Neural cell (in vitro differentiated cells): ENCODE measurements around the gene IFNA14. TPM values are rescaled to one million over a fixed set of nuclear protein-coding genes. Genes with fewer than 3 reads are reported as not detected.

Experiments used
- H2AFZ ChIP-seq: fragments of 200-600, 300-800 bp; sonication (generic), shearing (Covaris generic); 2 replicates; pipeline ENCODE4 v1.6.0; 2014; ENCODE audit warnings: low read depth, mild to moderate bottlenecking, antibody characterized with exemption, low read length, moderate library complexity
- H3F3A ChIP-seq: fragments of 200-600 bp; shearing (Covaris generic); 2 replicates; pipeline ENCODE4 v1.6.1; 2016; ENCODE audit warnings: mild to moderate bottlenecking, moderate library complexity, mixed read lengths, antibody characterized with exemption, low read length; ENCODE audit not compliant: insufficient read depth, poor library complexity, severe bottlenecking
- H3K27ac ChIP-seq: fragments of 200-600, 300-800 bp; sonication (generic), shearing (Covaris generic); 2 replicates; pipeline ENCODE4 v1.5.1; 2014; ENCODE audit warnings: mild to moderate bottlenecking, low read length, moderate library complexity
- H3K27me3 ChIP-seq: fragments of 300-800, 200-600 bp; sonication (generic), shearing (Covaris generic); 2 replicates; pipeline ENCODE4 v1.6.0; 2014; ENCODE audit warnings: mild to moderate bottlenecking, low read depth, low read length, moderate library complexity; ENCODE audit not compliant: insufficient read depth
- H3K36me3 ChIP-seq: fragments of 300-800, 200-600 bp; sonication (generic), shearing (Covaris generic); 2 replicates; pipeline ENCODE4 v1.5.1; 2014; ENCODE audit warnings: mild to moderate bottlenecking, antibody characterized with exemption, low read length, moderate library complexity; ENCODE audit not compliant: insufficient read depth
- H3K4me2 ChIP-seq: fragments of 300-800, 200-600 bp; sonication (generic), shearing (Covaris generic); 2 replicates; pipeline ENCODE4 v1.6.0; 2014; ENCODE audit warnings: mild to moderate bottlenecking, low read length
- H3K4me3 ChIP-seq: fragments of 300-800, 200-600 bp; sonication (generic), shearing (Covaris generic); 2 replicates; pipeline ENCODE4 v1.5.1; 2014; ENCODE audit warnings: mild to moderate bottlenecking, low read length, moderate library complexity
- H3K79me2 ChIP-seq: fragments of 200-600 bp; shearing (Covaris generic); replicated peaks from 2 replicates; pipeline ENCODE4 v1.6.0; 2014; ENCODE audit warnings: mild to moderate bottlenecking, low read length, moderate library complexity; ENCODE audit not compliant: insufficient read depth
- H3K9ac ChIP-seq: fragments of 300-800, 200-600 bp; sonication (generic), shearing (Covaris generic); 2 replicates; pipeline ENCODE4 v1.6.1; 2016; ENCODE audit warnings: mild to moderate bottlenecking, low read length, mixed read lengths
- H3K9me2 ChIP-seq: fragments of 200-600 bp; shearing (Covaris generic); 2 replicates; pipeline ENCODE4 v1.6.1; 2016; ENCODE audit warnings: mild to moderate bottlenecking, low read length, mixed read lengths; ENCODE audit not compliant: insufficient read depth
- H3K9me3 ChIP-seq: fragments of 200-600, 300-800 bp; sonication (generic), shearing (Covaris generic); 2 replicates; pipeline ENCODE4 v1.6.1; 2016; ENCODE audit warnings: mild to moderate bottlenecking, mixed run types, low read length, moderate library complexity, mixed read lengths
- H4K20me1 ChIP-seq: fragments of 200-600 bp; shearing (Covaris generic); 2 replicates; pipeline ENCODE4 v1.6.1; 2016; ENCODE audit warnings: mild to moderate bottlenecking, mixed run types; ENCODE audit not compliant: insufficient read depth
- CTCF ChIP-seq: fragments of 450-650 bp; IDR thresholded peaks from 2 replicates; pipeline ENCODE4 v1.5.1; 2014; ENCODE audit warnings: antibody characterized with exemption, mild to moderate bottlenecking, moderate library complexity; ENCODE audit not compliant: poor library complexity, severe bottlenecking
- EP300 ChIP-seq: fragments of 450-650 bp; conservative IDR thresholded peaks from 2 replicates; pipeline ENCODE4 v1.6.1; 2014; ENCODE audit warnings: antibody characterized with exemption, mild to moderate bottlenecking, moderate library complexity; ENCODE audit not compliant: poor library complexity, severe bottlenecking
- EZH2 ChIP-seq: fragments of 200-600, 300-800 bp; shearing (Covaris generic), sonication (generic); IDR thresholded peaks from 2 replicates; pipeline ENCODE4 v1.6.1; 2014; ENCODE audit warnings: antibody characterized with exemption, low read length, borderline replicate concordance, mild to moderate bottlenecking; ENCODE audit not compliant: insufficient read depth, poor library complexity, severe bottlenecking
- MXI1 ChIP-seq: fragments of 450-650 bp; conservative IDR thresholded peaks from 2 replicates; pipeline ENCODE4 v1.6.1; 2014; ENCODE audit warnings: antibody characterized with exemption, mild to moderate bottlenecking; ENCODE audit not compliant: poor library complexity, severe bottlenecking
- POLR2AphosphoS5 ChIP-seq: IDR thresholded peaks from 2 replicates; pipeline ENCODE4 v1.6.1; 2012
- RAD21 ChIP-seq: fragments of 450-650 bp; conservative IDR thresholded peaks from 2 replicates; pipeline ENCODE4 v1.6.1; 2014; ENCODE audit warnings: antibody characterized with exemption, mild to moderate bottlenecking, moderate library complexity
- SMC3 ChIP-seq: fragments of 450-650 bp; conservative IDR thresholded peaks from 2 replicates; pipeline ENCODE4 v1.6.1; 2014; ENCODE audit warnings: antibody characterized with exemption, mild to moderate bottlenecking, moderate library complexity; ENCODE audit not compliant: poor library complexity
- TAF1 ChIP-seq: IDR thresholded peaks from 2 replicates; pipeline ENCODE4 v1.6.1; 2012; ENCODE audit warnings: low read depth
- polyA plus RNA-seq: library from polyadenylated mRNA; depleted of rRNA; stranded (reverse); fragments of >200 nt; gene quantifications from 2 replicates; pipeline ENCODE4 v1.2.3, GENCODE V29; 2014
- TF ChIP-seq, protein P1 (sequence below): IDR thresholded peaks from 2 replicates; pipeline ENCODE4 v1.6.1; 2012; ENCODE audit warnings: borderline replicate concordance

Gene IFNA14
- polyA plus RNA-seq, 1 donor from 2014 or later: not detected

DNA sequence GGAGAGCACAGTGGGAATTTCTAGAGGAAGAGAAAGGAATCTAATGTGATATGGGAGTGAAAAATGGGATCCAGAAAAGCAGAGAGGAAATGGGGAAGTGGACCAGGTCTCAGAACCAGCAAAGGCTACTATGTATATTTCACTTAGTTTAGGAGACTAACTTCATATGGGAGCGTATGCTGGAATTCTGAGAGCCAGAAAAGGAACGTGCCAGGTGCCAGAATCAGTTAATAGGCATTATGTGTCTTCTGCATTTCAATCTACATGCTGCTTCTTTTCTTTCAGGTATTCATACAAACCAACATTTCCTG lies 28.5 kb upstream of the IFNA14 start:
- no peaks in the 10 kb centered on the region for H3K9me3 ChIP-seq
- H3K9ac ChIP-seq: no peak overlapping the region
- no peak overlapping the region for H3K27ac ChIP-seq
- no peaks in the 10 kb centered on the region for H3K9me2 ChIP-seq
- no peak overlapping the region for H3K4me2 ChIP-seq
- H3K27me3 ChIP-seq: no peaks in the 10 kb centered on the region
- no peaks in the 10 kb centered on the region for H4K20me1 ChIP-seq
- H2AFZ ChIP-seq: no peak overlapping the region
- no peak overlapping the region for H3K4me3 ChIP-seq
- H3F3A ChIP-seq: no peaks in the 10 kb centered on the region
- no peaks in the 10 kb centered on the region for H3K36me3 ChIP-seq
- no peak for TF ChIP-seq MXI1
- no peak for TF ChIP-seq POLR2AphosphoS5
- no peak for TF ChIP-seq RAD21
- TF ChIP-seq, protein P1, sequence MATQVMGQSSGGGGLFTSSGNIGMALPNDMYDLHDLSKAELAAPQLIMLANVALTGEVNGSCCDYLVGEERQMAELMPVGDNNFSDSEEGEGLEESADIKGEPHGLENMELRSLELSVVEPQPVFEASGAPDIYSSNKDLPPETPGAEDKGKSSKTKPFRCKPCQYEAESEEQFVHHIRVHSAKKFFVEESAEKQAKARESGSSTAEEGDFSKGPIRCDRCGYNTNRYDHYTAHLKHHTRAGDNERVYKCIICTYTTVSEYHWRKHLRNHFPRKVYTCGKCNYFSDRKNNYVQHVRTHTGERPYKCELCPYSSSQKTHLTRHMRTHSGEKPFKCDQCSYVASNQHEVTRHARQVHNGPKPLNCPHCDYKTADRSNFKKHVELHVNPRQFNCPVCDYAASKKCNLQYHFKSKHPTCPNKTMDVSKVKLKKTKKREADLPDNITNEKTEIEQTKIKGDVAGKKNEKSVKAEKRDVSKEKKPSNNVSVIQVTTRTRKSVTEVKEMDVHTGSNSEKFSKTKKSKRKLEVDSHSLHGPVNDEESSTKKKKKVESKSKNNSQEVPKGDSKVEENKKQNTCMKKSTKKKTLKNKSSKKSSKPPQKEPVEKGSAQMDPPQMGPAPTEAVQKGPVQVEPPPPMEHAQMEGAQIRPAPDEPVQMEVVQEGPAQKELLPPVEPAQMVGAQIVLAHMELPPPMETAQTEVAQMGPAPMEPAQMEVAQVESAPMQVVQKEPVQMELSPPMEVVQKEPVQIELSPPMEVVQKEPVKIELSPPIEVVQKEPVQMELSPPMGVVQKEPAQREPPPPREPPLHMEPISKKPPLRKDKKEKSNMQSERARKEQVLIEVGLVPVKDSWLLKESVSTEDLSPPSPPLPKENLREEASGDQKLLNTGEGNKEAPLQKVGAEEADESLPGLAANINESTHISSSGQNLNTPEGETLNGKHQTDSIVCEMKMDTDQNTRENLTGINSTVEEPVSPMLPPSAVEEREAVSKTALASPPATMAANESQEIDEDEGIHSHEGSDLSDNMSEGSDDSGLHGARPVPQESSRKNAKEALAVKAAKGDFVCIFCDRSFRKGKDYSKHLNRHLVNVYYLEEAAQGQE: no peak
- TF ChIP-seq CTCF: no peak
- TF ChIP-seq EZH2: no peak
- TF ChIP-seq TAF1: no peak
- TF ChIP-seq EP300: no peak
- TF ChIP-seq SMC3: no peak
- no peaks in the 10 kb centered on the region for H3K79me2 ChIP-seq

DNA sequence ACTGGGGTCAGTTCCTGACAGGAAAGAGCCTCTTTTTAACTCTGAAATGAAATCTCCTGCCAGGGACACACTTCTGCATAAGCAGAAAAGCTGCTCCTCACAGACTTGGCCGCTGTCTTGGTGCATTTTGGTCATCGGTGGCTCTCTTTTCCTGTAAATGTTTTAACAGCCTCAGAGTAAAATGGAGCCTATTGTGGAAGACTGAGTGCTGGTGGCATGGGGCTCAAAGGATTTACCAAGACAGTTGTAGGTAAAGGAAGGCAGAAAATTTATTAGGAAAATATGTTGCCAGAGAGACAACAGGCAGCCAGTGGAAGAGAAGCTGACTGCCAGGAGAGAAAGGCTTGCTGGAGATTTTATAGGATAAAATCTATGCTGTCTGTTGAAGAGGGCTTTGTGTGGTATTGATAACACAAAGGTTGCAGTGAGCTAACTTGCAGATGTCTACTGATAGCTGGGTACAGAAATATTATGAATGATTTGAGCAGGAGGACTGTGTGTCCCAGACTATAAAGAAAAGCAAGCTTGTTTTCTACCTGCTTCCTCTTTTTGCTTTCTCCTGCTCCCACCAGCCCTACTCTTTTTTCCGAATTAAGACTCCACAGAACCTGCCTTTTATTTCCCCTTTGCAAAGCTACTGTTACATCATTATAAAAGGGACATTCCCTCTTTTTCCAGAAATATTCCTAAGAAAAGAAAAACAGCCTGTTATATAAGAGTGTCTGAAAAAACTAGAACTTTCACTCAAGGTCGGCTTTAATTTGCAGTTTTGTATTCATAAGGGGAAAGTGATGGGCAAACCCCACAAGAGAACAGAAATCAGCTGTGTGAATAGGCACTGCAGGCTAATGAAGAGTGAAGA lies 27.9 kb upstream of the IFNA14 start:
- Histone ChIP-seq H3K27ac (no peak overlapping the region), H3K4me3 (no peak overlapping the region), H2AFZ (no peak overlapping the region), H3K9me2 (no peaks in the 10 kb centered on the region), H4K20me1 (no peaks in the 10 kb centered on the region), H3K9ac (no peak overlapping the region), H3K79me2 (no peaks in the 10 kb centered on the region), H3K27me3 (no peaks in the 10 kb centered on the region), H3K4me2 (no peak overlapping the region), H3K9me3 (no peaks in the 10 kb centered on the region), H3F3A (no peaks in the 10 kb centered on the region), H3K36me3 (no peaks in the 10 kb centered on the region)
- TF ChIP-seq MXI1: no peak
- TF ChIP-seq, protein P1: peak; percentile 29
